Activated CD8-positive, alpha-beta T cell treated with anti-CD3 and anti-CD28 coated beads, Interleukin-2, amount 10 ng/mL, durations not matched to agents 7 days and 5 days (primary cell): ENCODE measurements around the gene DSC3. TPM values are rescaled to one million over a fixed set of nuclear protein-coding genes. Genes with fewer than 3 reads are reported as not detected.
"Not testable (repeated sequence)": the region's sequence is repeated elsewhere in the genome, so short reads cannot be mapped to it uniquely, and the experiment has no call there.

Experiments
- ATAC-seq: fragments of 150-1000 bp; cut with Tn5 transposase; one replicate; pipeline ENCODE4 v1.10.0; 2021; ENCODE audit warnings: moderate library complexity
- CTCF ChIA-PET: fragments of 350-600 bp; sonication (Branson Sonifier 250); formaldehyde crosslinking; loops from one replicate; lab custom pipeline; 2021; ENCODE audit warnings: antibody characterized with exemption; lab: Charles Lee
- POLR2A ChIA-PET: fragments of 350-600 bp; sonication (Branson Sonifier 250); formaldehyde crosslinking; loops from one replicate; lab custom pipeline; 2021; ENCODE audit warnings: antibody characterized with exemption; lab: Charles Lee
- DNase-seq: peaks from one replicate; pipeline ENCODE4 v3.0.0-alpha.2; 2020
- H3K27ac Mint-ChIP-seq: one replicate; pipeline ENCODE4 v1.8.0; 2021; ENCODE audit warnings: mild to moderate bottlenecking, mixed read lengths
- H3K27me3 Mint-ChIP-seq: one replicate; pipeline ENCODE4 v1.8.0; 2021; ENCODE audit warnings: low read depth, mixed read lengths
- H3K36me3 Mint-ChIP-seq: one replicate; pipeline ENCODE4 v1.8.0; 2021; ENCODE audit warnings: low read depth, mixed read lengths
- H3K4me1 Mint-ChIP-seq: one replicate; pipeline ENCODE4 v1.8.0; 2021; ENCODE audit warnings: low read depth, mixed read lengths
- H3K4me3 Mint-ChIP-seq: one replicate; pipeline ENCODE4 v1.8.0; 2021; ENCODE audit warnings: mild to moderate bottlenecking, mixed read lengths
- H3K9me3 Mint-ChIP-seq: one replicate; pipeline ENCODE4 v1.8.0; 2022; ENCODE audit warnings: mixed read lengths; ENCODE audit not compliant: insufficient read depth
- total RNA-seq, 2 experiments: library from RNA; stranded (reverse); gene quantifications; one replicate each; pipeline ENCODE4 v1.2.3, GENCODE V29; 2021

The DSC3 gene
- total RNA-seq, 2 experiments from 2014 or later: not detected

DNA sequence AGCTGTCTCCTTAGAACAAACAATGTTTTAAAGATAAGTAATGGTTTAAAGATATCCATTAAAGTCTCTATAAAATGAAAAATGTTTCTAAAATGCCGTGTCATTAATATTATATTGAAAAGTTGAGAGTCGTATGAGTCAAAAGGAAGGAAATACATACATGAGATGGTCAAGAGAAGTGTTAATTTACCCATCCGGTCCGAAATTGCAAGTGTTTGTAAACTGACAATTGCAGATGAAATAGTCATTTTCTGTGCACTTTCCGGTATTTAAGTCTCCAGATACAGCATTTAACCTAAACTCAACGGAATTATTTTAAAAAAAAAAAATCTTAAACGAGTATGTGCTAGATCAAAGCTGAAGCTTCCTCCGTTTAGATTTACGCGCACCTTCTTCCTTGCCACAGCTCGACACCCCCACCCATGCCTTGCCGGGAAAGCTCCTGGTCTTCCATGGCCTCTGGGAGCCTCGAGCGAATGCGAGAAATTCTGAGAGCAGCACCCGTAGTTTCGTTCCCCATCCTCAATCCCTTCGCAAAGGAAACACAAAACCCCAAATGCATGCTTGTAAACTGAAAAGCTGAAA, 1.8 kb downstream of the DSC3 start:
- Mint-ChIP-seq H3K4me3 (no peak overlapping the region), H3K9me3 (peaks cover 5% of the 10 kb centered on the region), H3K27me3 (peaks cover 35% of the 10 kb centered on the region), H3K4me1 (peaks cover 5% of the 10 kb centered on the region), H3K27ac (no peak overlapping the region), H3K36me3 (peaks cover 6% of the 10 kb centered on the region)
- POLR2A ChIA-PET: no interaction called here
- DNase-seq: no peak
- no peak for ATAC-seq
- CTCF ChIA-PET: no interaction called here

DNA sequence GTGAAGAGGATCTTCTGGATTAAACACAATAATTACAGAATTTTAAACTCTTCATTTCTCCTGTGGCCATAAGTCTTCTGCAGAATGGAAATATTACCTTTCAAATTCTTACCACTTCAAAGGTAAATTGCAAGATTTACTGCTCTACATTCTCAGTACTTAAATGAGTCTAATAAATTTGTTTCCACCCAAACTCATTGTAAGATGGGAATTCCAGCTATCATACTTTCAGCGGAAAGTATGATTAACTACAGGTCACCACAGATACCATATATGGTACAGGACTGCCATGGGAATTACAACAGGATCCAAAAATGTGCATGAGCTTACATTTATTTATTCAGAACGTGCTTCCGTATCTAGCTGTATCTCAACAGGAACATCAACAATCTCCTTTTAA, 3.1 kb downstream of the DSC3 start:
- Mint-ChIP-seq H3K27ac (no peak overlapping the region), H3K4me3 (no peak overlapping the region), H3K36me3 (peaks cover 6% of the 10 kb centered on the region), H3K4me1 (peaks cover 5% of the 10 kb centered on the region), H3K9me3 (peaks cover 5% of the 10 kb centered on the region), H3K27me3 (peaks cover 34% of the 10 kb centered on the region)
- ChIA-PET CTCF (no interaction called here), POLR2A (no interaction called here)
- ATAC-seq (no peak), DNase-seq (no peak)

DNA sequence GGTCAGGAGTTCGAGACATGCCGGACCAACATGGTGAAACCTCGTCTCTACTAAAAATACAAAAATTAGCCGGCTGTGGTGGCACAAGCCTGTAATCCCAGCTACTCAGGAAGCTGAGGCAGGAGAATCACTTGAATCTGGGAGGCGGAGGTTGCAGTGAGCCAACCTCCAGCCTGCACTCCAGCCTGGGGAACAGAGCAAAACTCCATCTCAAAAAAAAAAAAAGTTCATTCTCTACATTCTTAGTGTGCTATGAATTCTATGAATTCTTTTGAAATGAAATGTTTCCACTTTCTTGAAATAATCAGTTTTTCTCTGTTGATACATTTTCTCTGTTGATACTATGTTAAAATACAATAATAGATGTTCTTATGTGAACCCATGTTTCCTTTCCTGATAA, 4.9 kb downstream of the DSC3 start:
- POLR2A ChIA-PET, CTCF ChIA-PET, ATAC-seq, H3K36me3 Mint-ChIP-seq, DNase-seq, H3K27ac Mint-ChIP-seq, H3K9me3 Mint-ChIP-seq, H3K4me3 Mint-ChIP-seq, H3K4me1 Mint-ChIP-seq: not testable (repeated sequence)
- H3K27me3 Mint-ChIP-seq: peaks cover 20% of the 10 kb centered on the region

DNA sequence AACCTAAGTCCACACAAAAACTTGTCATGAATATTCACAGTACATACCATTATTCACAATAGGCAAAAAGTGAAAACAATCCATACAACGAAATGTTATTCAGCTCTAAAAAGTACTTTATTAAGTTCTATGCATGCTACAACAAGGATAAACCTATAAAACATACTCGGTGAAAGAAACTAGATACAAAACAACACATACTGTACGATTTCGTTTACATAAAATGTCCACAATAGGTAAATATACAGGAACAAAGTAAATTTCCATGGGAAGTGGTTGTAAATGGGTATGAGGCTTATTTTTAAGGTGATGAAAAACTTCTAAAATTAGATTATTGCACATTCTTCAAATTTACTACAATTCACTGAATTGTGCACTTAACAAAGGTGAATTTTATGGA, 8.0 kb downstream of the DSC3 start:
- no peaks in the 10 kb centered on the region for H3K4me1 Mint-ChIP-seq
- no peaks in the 10 kb centered on the region for H3K9me3 Mint-ChIP-seq
- no peaks in the 10 kb centered on the region for H3K27me3 Mint-ChIP-seq
- H3K27ac Mint-ChIP-seq: no peak overlapping the region
- H3K4me3 Mint-ChIP-seq: no peak overlapping the region
- POLR2A ChIA-PET: no interaction called here
- DNase-seq (no peak), ATAC-seq (no peak)
- no peaks in the 10 kb centered on the region for H3K36me3 Mint-ChIP-seq
- CTCF ChIA-PET: no interaction called here

DNA sequence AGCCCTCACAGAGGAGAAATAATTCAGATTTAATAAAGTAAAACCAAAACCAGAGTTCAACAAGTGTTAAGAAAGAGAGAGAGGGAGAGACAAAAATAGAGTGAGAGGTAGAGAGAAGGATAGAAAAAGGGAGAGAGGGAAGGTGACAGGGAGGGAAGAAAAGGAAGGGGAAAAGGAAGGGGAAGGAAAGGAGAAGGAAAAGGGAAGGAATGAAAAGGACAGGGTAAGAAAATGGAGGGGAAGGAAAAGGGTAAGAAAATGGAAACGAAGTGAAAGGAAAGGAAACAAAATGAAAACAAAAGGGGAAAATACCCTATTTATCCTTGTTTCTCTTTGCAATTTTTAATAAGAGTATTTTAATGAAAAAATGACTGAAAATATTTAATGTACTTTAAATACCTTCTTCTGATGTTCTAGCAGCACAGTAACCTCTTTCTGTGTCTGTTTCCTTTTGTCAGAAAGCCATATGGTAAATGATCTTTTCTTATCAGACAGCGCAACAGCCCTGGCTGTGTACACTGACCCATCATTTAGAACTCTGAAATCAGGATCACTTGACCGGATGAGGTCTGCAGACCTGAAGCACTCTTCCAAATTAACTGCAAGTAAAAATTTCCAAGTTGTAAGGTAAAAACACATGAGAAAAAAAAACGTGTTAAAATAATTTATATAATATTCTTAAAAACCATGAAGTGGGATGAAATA, 11.8 kb downstream of the DSC3 start:
- DNase-seq (no peak), ATAC-seq (no peak)
- Mint-ChIP-seq H3K27ac (no peak overlapping the region), H3K27me3 (no peaks in the 10 kb centered on the region), H3K36me3 (no peaks in the 10 kb centered on the region), H3K4me1 (no peaks in the 10 kb centered on the region), H3K4me3 (no peak overlapping the region), H3K9me3 (no peaks in the 10 kb centered on the region)
- ChIA-PET POLR2A (no interaction called here), CTCF (no interaction called here)

DNA sequence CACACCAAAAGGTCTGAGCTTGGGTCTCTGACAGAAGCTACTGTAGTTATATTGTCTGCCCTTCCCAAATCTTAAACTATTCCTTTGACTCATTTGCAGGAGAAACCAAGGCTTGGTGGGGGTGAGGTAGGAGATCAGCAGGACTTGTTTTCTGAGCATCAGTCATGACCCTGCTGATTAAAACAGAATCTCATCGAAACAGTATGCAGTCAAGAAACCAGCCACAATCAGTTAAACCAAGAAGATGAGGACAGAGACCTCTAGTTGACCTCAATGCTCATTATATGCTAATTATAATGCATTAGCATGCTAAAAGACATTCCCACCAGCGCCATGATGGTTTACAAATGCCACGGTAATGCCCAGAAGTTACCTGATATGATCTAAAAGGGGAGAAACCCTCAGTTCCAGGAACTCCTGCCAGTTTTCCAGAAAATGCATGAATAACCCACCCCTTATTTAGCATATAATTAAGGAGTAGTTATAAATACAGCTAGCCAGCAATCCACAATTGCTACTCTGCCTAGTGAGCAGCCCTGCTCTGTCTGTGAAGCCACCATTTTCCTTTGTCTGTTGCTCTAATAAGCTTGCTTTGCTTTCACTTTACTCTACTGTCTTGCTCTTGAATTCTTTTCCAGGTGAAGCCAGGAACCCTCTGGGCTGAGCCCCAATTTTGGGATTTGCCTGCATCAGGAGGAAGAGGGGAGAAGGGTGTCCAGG, 26.7 kb downstream of the DSC3 start:
- ChIA-PET POLR2A (no interaction called here), CTCF (no interaction called here)
- H3K4me1 Mint-ChIP-seq: no peaks in the 10 kb centered on the region
- H3K4me3 Mint-ChIP-seq: no peak overlapping the region
- H3K9me3 Mint-ChIP-seq: no peaks in the 10 kb centered on the region
- H3K36me3 Mint-ChIP-seq: no peaks in the 10 kb centered on the region
- no peak for ATAC-seq
- DNase-seq: no peak
- H3K27ac Mint-ChIP-seq: no peak overlapping the region
- H3K27me3 Mint-ChIP-seq: no peaks in the 10 kb centered on the region

DNA sequence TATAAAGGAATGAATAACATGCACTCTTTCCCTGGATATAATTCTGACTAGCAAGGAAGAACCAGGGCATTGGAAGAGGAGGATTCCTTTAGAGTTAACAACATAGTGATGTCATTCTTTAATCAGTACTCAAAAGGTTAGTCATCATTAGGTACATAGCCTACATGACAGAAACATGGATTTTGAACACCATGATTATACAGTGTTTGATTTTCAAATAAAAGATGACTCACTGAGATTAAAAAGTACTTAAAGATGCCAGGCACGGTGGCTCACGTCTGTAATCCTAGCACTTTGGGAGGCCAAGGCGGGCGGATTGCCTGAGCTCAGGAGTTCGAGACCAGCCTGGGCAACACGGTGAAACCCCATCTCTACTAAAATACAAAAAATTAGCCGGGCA, 31.1 kb downstream of the DSC3 start:
- H3K4me1 Mint-ChIP-seq, H3K9me3 Mint-ChIP-seq, CTCF ChIA-PET, H3K4me3 Mint-ChIP-seq, H3K36me3 Mint-ChIP-seq, POLR2A ChIA-PET, H3K27ac Mint-ChIP-seq, H3K27me3 Mint-ChIP-seq, ATAC-seq, DNase-seq: not testable (repeated sequence)

DNA sequence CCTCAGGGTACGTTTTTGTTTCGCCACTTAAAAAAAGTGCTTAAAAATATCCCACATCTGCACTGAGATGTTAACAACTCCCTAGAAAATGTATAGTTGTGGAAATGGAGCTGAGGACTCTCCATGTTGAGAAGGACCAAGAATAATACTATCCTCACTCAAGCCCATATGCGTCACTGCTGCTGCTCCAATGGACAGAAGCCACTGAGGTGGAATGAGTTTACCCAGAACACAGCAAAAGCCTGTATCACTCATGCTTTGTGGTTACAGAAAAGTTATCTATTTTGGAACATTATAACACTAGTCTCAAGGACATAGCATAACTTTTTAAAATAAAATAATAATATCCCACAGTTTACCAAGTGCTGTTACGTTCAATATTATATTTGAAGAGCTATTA, 31.9 kb downstream of the DSC3 start:
- H3K4me3 Mint-ChIP-seq: no peak overlapping the region
- no peaks in the 10 kb centered on the region for H3K9me3 Mint-ChIP-seq
- H3K4me1 Mint-ChIP-seq: no peaks in the 10 kb centered on the region
- ChIA-PET CTCF (no interaction called here), POLR2A (no interaction called here)
- H3K27me3 Mint-ChIP-seq: no peaks in the 10 kb centered on the region
- DNase-seq: no peak
- no peak for ATAC-seq
- no peak overlapping the region for H3K27ac Mint-ChIP-seq
- H3K36me3 Mint-ChIP-seq: no peaks in the 10 kb centered on the region

DNA sequence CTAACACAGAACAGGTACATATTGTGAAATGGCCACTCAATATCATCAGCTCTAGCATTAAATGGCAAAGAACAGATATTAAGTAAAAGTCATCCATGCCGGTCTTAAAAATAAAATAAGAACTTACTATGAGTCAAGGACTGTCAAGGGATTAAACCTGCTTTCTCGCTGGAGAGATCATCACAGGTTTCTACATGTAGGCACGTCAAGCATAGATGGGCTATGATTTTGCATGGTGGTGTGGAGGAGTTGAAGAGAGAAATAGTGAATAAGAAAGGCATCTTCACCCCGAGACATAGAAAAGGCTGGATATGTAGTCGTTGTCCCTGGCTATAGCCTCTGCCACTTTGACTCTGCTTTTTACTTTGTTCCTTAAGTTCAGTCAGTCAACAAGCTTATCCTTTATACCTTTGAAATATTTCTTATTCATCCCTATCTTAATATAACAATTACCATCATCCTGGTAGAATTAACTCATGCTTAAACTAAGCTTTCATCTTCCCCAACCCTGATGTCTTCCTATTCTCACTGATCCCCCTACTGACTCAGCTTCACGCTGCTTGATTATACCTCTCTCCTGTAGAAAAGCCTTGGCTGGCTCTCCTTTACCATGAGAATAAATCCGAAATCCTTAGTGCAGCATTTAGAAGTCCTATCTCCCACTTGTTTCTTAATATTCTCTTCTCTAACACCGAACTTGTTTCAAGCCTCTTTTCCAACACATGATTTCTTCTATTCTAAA, 42.5 kb downstream of the DSC3 start:
- DNase-seq (no peak), ATAC-seq (no peak)
- Mint-ChIP-seq H3K9me3 (no peaks in the 10 kb centered on the region), H3K27me3 (no peaks in the 10 kb centered on the region), H3K36me3 (no peaks in the 10 kb centered on the region), H3K4me3 (no peak overlapping the region), H3K4me1 (no peaks in the 10 kb centered on the region), H3K27ac (no peak overlapping the region)
- CTCF ChIA-PET: no interaction called here
- POLR2A ChIA-PET: no interaction called here

DNA sequence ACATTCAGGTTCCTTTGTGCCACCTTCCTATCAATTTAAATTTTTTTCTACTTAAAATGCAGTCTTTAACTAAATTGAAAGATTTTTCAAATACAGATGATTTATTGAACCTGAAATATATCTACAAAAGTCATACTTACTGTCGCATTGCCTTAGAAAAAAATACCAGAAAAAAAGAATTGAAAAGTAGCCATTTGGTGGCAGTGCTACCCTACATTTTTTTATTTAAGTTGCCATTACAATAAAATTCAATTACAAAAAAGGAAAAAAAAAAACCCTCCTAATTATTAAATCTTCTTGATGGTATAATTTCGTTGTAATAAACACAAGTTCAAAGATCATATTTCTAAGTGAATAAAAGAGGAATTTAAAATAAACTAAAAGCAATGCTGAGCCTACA, 43.4 kb downstream of the DSC3 start:
- no peaks in the 10 kb centered on the region for H3K9me3 Mint-ChIP-seq
- H3K36me3 Mint-ChIP-seq: no peaks in the 10 kb centered on the region
- ATAC-seq (no peak), DNase-seq (no peak)
- H3K4me1 Mint-ChIP-seq: no peaks in the 10 kb centered on the region
- no peak overlapping the region for H3K4me3 Mint-ChIP-seq
- CTCF ChIA-PET: no interaction called here
- no peaks in the 10 kb centered on the region for H3K27me3 Mint-ChIP-seq
- POLR2A ChIA-PET: no interaction called here
- no peak overlapping the region for H3K27ac Mint-ChIP-seq

DNA sequence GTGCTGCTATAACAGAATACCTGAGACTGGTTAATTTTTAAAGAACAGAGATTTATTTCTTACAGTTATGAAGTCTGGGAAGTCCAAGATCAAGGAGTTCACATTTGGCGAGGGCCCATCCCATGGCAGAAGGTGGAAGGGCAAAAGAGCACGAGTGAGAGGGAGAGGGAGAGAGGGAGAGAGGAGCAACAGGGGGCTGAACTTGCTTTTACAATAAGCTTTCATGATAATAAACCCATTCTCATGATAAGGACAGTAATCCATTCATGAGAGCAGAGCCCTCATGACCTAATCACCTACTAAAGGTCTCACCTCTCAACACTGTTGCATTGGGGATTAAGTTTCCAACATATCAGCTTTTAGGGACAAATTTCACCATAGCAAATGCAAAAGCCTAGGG, 45.3 kb downstream of the DSC3 start:
- ATAC-seq (no peak), DNase-seq (no peak)
- H3K27me3 Mint-ChIP-seq: no peaks in the 10 kb centered on the region
- no peak overlapping the region for H3K4me3 Mint-ChIP-seq
- no peak overlapping the region for H3K27ac Mint-ChIP-seq
- H3K36me3 Mint-ChIP-seq: no peaks in the 10 kb centered on the region
- CTCF ChIA-PET: no interaction called here
- POLR2A ChIA-PET: no interaction called here
- no peaks in the 10 kb centered on the region for H3K9me3 Mint-ChIP-seq
- H3K4me1 Mint-ChIP-seq: no peaks in the 10 kb centered on the region

DNA sequence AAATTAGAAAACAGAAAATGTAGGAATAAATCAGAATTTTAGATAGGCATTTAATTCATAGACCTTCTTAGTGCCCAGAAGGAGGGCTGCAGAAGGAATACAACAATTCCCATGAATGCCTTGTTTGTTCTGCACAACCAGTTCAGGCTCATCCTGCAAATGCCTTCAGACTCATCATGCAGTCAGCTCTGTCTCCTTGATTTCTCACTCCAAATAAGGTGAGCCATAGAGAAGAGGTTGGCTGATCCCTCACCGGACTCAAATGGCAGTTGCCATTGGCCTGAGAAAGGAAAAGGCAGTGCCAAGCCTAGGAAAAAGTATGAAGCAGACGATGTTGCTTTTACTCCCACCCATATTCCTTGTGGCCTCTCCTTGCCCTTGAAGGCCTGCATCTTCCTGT, 50.3 kb downstream of the DSC3 start:
- CTCF ChIA-PET: no interaction called here

More for the DNA sequence above, 50.3 kb downstream of the DSC3 start:
- Mint-ChIP-seq H3K4me3 (no peak overlapping the region), H3K27ac (no peak overlapping the region), H3K9me3 (no peaks in the 10 kb centered on the region), H3K36me3 (no peaks in the 10 kb centered on the region), H3K27me3 (no peaks in the 10 kb centered on the region), H3K4me1 (no peaks in the 10 kb centered on the region)
- POLR2A ChIA-PET: no interaction called here
- DNase-seq (no peak), ATAC-seq (no peak)
